HUES64 (cell line): ENCODE results near the gene ZNF81.
A peak's percentile ranks its signal among the peaks of the same experiment; 100 is the strongest.
"Not testable (repeated sequence)": the region's sequence is repeated elsewhere in the genome, so short reads cannot be mapped to it uniquely, and the experiment has no call there.

Experiments
- H3K27ac ChIP-seq: 2 replicates; pipeline ENCODE4 v1.7.0; 2013; ENCODE audit warnings: low read depth, low read length, inconsistent platforms
- H3K27me3 ChIP-seq: 2 replicates; pipeline ENCODE4 v1.6.1; 2013; ENCODE audit warnings: mild to moderate bottlenecking, low read length; ENCODE audit not compliant: insufficient read depth
- H3K36me3 ChIP-seq: 2 replicates; pipeline ENCODE4 v1.6.1; 2013; ENCODE audit warnings: mild to moderate bottlenecking, low read length; ENCODE audit not compliant: insufficient read depth
- H3K4me1 ChIP-seq: 2 replicates; pipeline ENCODE4 v1.6.1; 2013; ENCODE audit warnings: mild to moderate bottlenecking, low read length, moderate library complexity; ENCODE audit not compliant: insufficient read depth
- H3K4me3 ChIP-seq: 2 replicates; pipeline ENCODE4 v1.5.1; 2013; ENCODE audit warnings: mild to moderate bottlenecking, low read length, moderate library complexity
- H3K9ac ChIP-seq: 2 replicates; pipeline ENCODE4 v1.6.1; 2013; ENCODE audit warnings: mild to moderate bottlenecking, low read depth, low read length
- H3K9me3 ChIP-seq: 2 replicates; pipeline ENCODE4 v1.6.1; 2013; ENCODE audit warnings: low read depth, low read length; ENCODE audit not compliant: insufficient read depth
- WGBS: fragments of 150-250, 120-280 bp; methylation state at CpG from one replicate; pipeline ENCODE4 v1.1.7; 2013; ENCODE audit warnings: missing lambda C conversion rate; 5-methylcytosine and 5-hydroxymethylcytosine counted together

ZNF81 gene

GRCh38 chrX:47936224-47936939, 99.7 kb downstream of the ZNF81 start:
- Histone ChIP-seq H3K9ac (no peak overlapping the region), H3K4me1 (no peaks in the 10 kb centered on the region), H3K27ac (peak overlapping the region; percentile 18; the same call in 1 of the 2 replicates), H3K27me3 (no peaks in the 10 kb centered on the region), H3K9me3 (no peaks in the 10 kb centered on the region), H3K4me3 (no peak overlapping the region), H3K36me3 (no peaks in the 10 kb centered on the region)
- WGBS, result 44% methylated on average over 8 of the region's 15 CpGs

- Histone ChIP-seq H3K27ac (no peak overlapping the region), H3K9ac (no peak overlapping the region)
These were observed 100.2 kb downstream of the ZNF81 start for GRCh38 chrX:47936940-47937317.

GRCh38 chrX:47940448-47940847, 103.7 kb downstream of the ZNF81 start:
- no peaks in the 10 kb centered on the region for H3K4me1 ChIP-seq
- no peak overlapping the region for H3K4me3 ChIP-seq
- no peaks in the 10 kb centered on the region for H3K36me3 ChIP-seq
- no peak overlapping the region for H3K27ac ChIP-seq
- H3K27me3 ChIP-seq, result no peaks in the 10 kb centered on the region
- WGBS, result 100% methylated on average over 1 of the region's 4 CpGs
- no peaks in the 10 kb centered on the region for H3K9me3 ChIP-seq
- H3K9ac ChIP-seq, result no peak overlapping the region

More at GRCh38 chrX:47936940-47937317, 100.2 kb downstream of the ZNF81 start:
- WGBS, result 77% methylated on average over 2 of the region's 3 CpGs
- Histone ChIP-seq H3K9me3 (no peaks in the 10 kb centered on the region), H3K27me3 (no peaks in the 10 kb centered on the region), H3K4me3 (no peak overlapping the region), H3K4me1 (no peaks in the 10 kb centered on the region), H3K36me3 (no peaks in the 10 kb centered on the region)

- Histone ChIP-seq H3K27ac (no peak overlapping the region), H3K4me3 (no peak overlapping the region), H3K4me1 (no peaks in the 10 kb centered on the region), H3K27me3 (no peaks in the 10 kb centered on the region), H3K9me3 (no peaks in the 10 kb centered on the region), H3K9ac (no peak overlapping the region), H3K36me3 (no peaks in the 10 kb centered on the region)
- WGBS, result 97% methylated on average over 3 of the region's 4 CpGs
These were observed 104.7 kb downstream of the ZNF81 start for GRCh38 chrX:47941423-47941822.

- not testable (repeated sequence) for H3K36me3 ChIP-seq, H3K9ac ChIP-seq, H3K27ac ChIP-seq, H3K9me3 ChIP-seq, H3K27me3 ChIP-seq, H3K4me3 ChIP-seq, H3K4me1 ChIP-seq
- WGBS, result 94% methylated on average over 6 of the region's 7 CpGs
These were observed 118.6 kb downstream of the ZNF81 start for GRCh38 chrX:47955295-47955694.

- Histone ChIP-seq H3K36me3 (no peaks in the 10 kb centered on the region), H3K4me3 (no peak overlapping the region), H3K4me1 (no peaks in the 10 kb centered on the region; the same call in 1 of the 2 replicates), H3K27ac (no peak overlapping the region), H3K9ac (no peak overlapping the region), H3K9me3 (no peaks in the 10 kb centered on the region), H3K27me3 (no peaks in the 10 kb centered on the region)
- WGBS, result 94% methylated on average over 13 of the region's 13 CpGs
These were observed 119.3 kb downstream of the ZNF81 start for GRCh38 chrX:47956016-47956415.

- not testable (repeated sequence) for H3K4me3 ChIP-seq, H3K9ac ChIP-seq, H3K4me1 ChIP-seq, H3K36me3 ChIP-seq, H3K9me3 ChIP-seq, H3K27ac ChIP-seq, H3K27me3 ChIP-seq
- 85% methylated on average over 3 of the region's 4 CpGs for WGBS
These were observed 121.5 kb downstream of the ZNF81 start for GRCh38 chrX:47958206-47958605.

GRCh38 chrX:47958761-47959342, 122.2 kb downstream of the ZNF81 start:
- 39% methylated on average over 4 of the region's 4 CpGs for WGBS
- no peaks in the 10 kb centered on the region for H3K27me3 ChIP-seq

GRCh38 chrX:47960406-47960805, 123.7 kb downstream of the ZNF81 start:
- H3K27me3 ChIP-seq, result no peaks in the 10 kb centered on the region
- H3K36me3 ChIP-seq, result no peaks in the 10 kb centered on the region
- H3K4me1 ChIP-seq, result no peaks in the 10 kb centered on the region; the same call in 1 of the 2 replicates
- no peak overlapping the region for H3K4me3 ChIP-seq
- H3K9ac ChIP-seq, result no peak overlapping the region
- no peaks in the 10 kb centered on the region; the same call in 1 of the 2 replicates for H3K9me3 ChIP-seq
- 90% methylated on average over 2 of the region's 2 CpGs for whole genome bisulfite sequencing
- no peak overlapping the region for H3K27ac ChIP-seq

More at GRCh38 chrX:47958761-47959342, 122.2 kb downstream of the ZNF81 start:
- no peak overlapping the region for H3K9ac ChIP-seq
- H3K36me3 ChIP-seq, result no peaks in the 10 kb centered on the region
- H3K4me3 ChIP-seq, result no peak overlapping the region
- H3K4me1 ChIP-seq, result no peaks in the 10 kb centered on the region; the same call in 1 of the 2 replicates
- H3K27ac ChIP-seq, result no peak overlapping the region
- H3K9me3 ChIP-seq, result no peaks in the 10 kb centered on the region; the same call in 1 of the 2 replicates

GRCh38 chrX:47961830-47962229, 125.1 kb downstream of the ZNF81 start:
- H3K9ac ChIP-seq, H3K4me3 ChIP-seq, H3K36me3 ChIP-seq, H3K4me1 ChIP-seq, H3K27me3 ChIP-seq, H3K27ac ChIP-seq, H3K9me3 ChIP-seq: not testable (repeated sequence)
- 86% methylated on average over 6 of the region's 6 CpGs for WGBS

GRCh38 chrX:47965526-47965925, 128.8 kb downstream of the ZNF81 start:
- H3K27me3 ChIP-seq, H3K9ac ChIP-seq, H3K27ac ChIP-seq, H3K4me3 ChIP-seq, H3K36me3 ChIP-seq, H3K9me3 ChIP-seq, H3K4me1 ChIP-seq: not testable (repeated sequence)
- 96% methylated on average over 14 of the region's 14 CpGs for WGBS
